Skeletal muscle tissue (tissue), 4 donors: ENCODE results near the gene MEOX2. TPM values are rescaled to one million over a fixed set of nuclear protein-coding genes. Genes with fewer than 3 reads are reported as not detected.

Experiments
- H3K27ac ChIP-seq: one replicate; pipeline ENCODE4 v1.7.0; 2013; ENCODE audit warnings: mild to moderate bottlenecking, low read depth, low read length, inconsistent platforms
- H3K27me3 ChIP-seq, 3 donors: one replicate each; pipeline ENCODE4 v1.7.0; 2013; ENCODE audit warnings: low read length in 3 of 3; ENCODE audit not compliant: control insufficient read depth in 3 of 3, insufficient read depth in 3 of 3
- H3K36me3 ChIP-seq, 3 donors: one replicate each; pipeline ENCODE4 v1.7.0; 2013; ENCODE audit warnings: low read length in 3 of 3; ENCODE audit not compliant: control insufficient read depth in 3 of 3, insufficient read depth in 3 of 3
- H3K4me1 ChIP-seq, 3 donors: one replicate each; pipeline ENCODE4 v1.7.0; 2013; ENCODE audit warnings: low read length in 3 of 3, mild to moderate bottlenecking in 3 of 3; ENCODE audit not compliant: control insufficient read depth in 3 of 3, insufficient read depth in 3 of 3
- H3K4me3 ChIP-seq, 3 donors: one replicate each; pipeline ENCODE4 v1.7.0; 2013; ENCODE audit warnings: low read length in 3 of 3
- H3K9ac ChIP-seq, 3 donors: one replicate each; pipeline ENCODE4 v1.7.0; 2013; ENCODE audit warnings: low read length in 3 of 3, mild to moderate bottlenecking in 3 of 3, moderate library complexity in 2 of 3, low read depth in 1 of 3
- H3K9me3 ChIP-seq, 3 donors: one replicate each; pipeline ENCODE4 v1.7.0; 2013; ENCODE audit warnings: low read length in 3 of 3; ENCODE audit not compliant: control insufficient read depth in 3 of 3
- total RNA-seq: library from RNA; depleted of rRNA; stranded (reverse); fragments of >200 nt; gene quantifications from one replicate; pipeline ENCODE4 v1.2.3, GENCODE V29; 2014
- donor health status: Osteomylitis.

MEOX2 gene
- total RNA-seq, 1 donor from 2014 or later: 44.9 TPM

GRCh38 chr7:15604166-15604565 lies 82.3 kb downstream of the MEOX2 start:
- Histone ChIP-seq H3K36me3 (no peaks in the 10 kb centered on the region), H3K9me3 (no peaks in the 10 kb centered on the region), H3K4me3 (no peak overlapping the region), H3K27me3 (no peaks in the 10 kb centered on the region), H3K27ac (no peak overlapping the region), H3K4me1 (no peaks in the 10 kb centered on the region), H3K9ac (no peak overlapping the region)

DNA sequence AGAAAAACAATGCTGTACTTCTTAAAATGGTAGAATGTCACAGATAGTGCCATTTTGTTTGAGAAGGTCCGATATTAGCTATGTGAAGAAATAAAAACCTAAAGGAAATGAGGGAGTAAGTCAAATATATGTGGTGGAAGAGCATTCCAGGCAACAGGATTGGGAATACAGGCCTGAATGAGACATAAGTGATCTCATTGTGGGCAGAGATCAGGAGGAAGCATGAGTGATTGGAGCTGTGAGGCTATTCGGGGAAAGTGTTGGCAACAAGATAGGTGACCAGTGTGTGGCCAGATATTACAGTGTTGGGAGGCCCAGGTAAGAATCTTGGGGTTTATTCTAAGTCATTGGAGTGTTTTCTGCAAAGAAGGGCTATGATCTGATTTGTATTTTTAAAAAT lies 83.4 kb downstream of the MEOX2 start:
- Histone ChIP-seq H3K36me3 (no peaks in the 10 kb centered on the region), H3K27me3 (no peaks in the 10 kb centered on the region), H3K4me3 (no peak overlapping the region), H3K27ac (no peak overlapping the region), H3K9me3 (no peaks in the 10 kb centered on the region), H3K9ac (no peak overlapping the region), H3K4me1 (no peaks in the 10 kb centered on the region)

DNA sequence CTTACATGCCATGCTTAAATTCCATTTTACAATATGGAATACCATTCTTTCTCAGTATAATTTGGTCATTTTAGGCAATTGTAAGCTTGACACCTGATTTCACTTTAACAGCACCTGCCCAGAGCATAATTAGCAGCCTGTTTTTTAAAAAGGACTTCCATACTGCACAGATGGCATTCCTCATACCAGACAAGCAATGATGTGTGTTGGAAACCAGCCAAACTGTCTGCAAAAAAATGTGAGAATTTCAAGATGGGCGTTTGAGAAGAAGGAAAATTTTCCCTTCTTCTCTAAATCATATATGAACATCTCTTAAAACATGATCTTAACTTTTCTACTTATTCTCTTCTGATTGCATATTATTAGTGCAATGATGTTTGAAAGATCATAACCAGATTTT lies 84.2 kb downstream of the MEOX2 start:
- Histone ChIP-seq H3K9me3 (no peaks in the 10 kb centered on the region), H3K36me3 (no peaks in the 10 kb centered on the region), H3K9ac (no peak overlapping the region), H3K27ac (no peak overlapping the region), H3K4me3 (no peak overlapping the region), H3K4me1 (no peaks in the 10 kb centered on the region), H3K27me3 (no peaks in the 10 kb centered on the region)

- Histone ChIP-seq H3K27ac (no peak overlapping the region), H3K27me3 (no peaks in the 10 kb centered on the region), H3K4me3 (no peak overlapping the region), H3K9me3 (no peaks in the 10 kb centered on the region), H3K36me3 (no peaks in the 10 kb centered on the region), H3K4me1 (no peaks in the 10 kb centered on the region), H3K9ac (no peak overlapping the region)
Observed at GRCh38 chr7:15601175-15601574, 85.3 kb downstream of the MEOX2 start.

GRCh38 chr7:15600298-15600697 lies 86.2 kb downstream of the MEOX2 start:
- H3K36me3 ChIP-seq: no peaks in the 10 kb centered on the region

GRCh38 chr7:15594461-15594860 lies 92.0 kb downstream of the MEOX2 start:
- Histone ChIP-seq H3K36me3 (no peaks in the 10 kb centered on the region), H3K9me3 (peaks cover 0 to 4% (median 0%) of the 10 kb centered on the region in 3 donors), H3K27ac (no peak overlapping the region), H3K4me3 (no peak overlapping the region), H3K27me3 (no peaks in the 10 kb centered on the region), H3K4me1 (no peaks in the 10 kb centered on the region), H3K9ac (no peak overlapping the region)

More at GRCh38 chr7:15600298-15600697, 86.2 kb downstream of the MEOX2 start:
- Histone ChIP-seq H3K9me3 (no peaks in the 10 kb centered on the region), H3K4me1 (no peaks in the 10 kb centered on the region), H3K27me3 (no peaks in the 10 kb centered on the region), H3K27ac (no peak overlapping the region), H3K9ac (no peak overlapping the region), H3K4me3 (no peak overlapping the region)

DNA sequence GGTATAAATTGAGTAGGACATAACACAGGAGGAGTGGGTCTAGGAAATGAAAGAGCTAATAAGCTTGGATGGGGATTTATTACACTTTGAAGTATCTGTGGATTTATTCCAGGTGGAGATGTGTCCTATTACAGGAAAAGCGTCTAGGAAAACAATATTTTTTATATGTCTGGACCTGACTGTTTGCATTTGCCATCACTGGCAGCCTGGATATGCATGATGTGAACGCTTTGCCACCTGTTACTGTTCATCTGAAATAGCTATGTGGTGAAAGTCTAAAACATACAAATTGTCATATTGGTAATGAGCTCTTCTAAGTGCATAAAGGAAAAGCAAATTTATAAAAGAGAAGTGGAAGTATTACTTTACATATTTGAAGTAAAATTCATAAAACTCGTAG lies 93.1 kb downstream of the MEOX2 start:
- Histone ChIP-seq H3K4me3 (no peak overlapping the region), H3K4me1 (no peaks in the 10 kb centered on the region), H3K9ac (no peak overlapping the region)

DNA sequence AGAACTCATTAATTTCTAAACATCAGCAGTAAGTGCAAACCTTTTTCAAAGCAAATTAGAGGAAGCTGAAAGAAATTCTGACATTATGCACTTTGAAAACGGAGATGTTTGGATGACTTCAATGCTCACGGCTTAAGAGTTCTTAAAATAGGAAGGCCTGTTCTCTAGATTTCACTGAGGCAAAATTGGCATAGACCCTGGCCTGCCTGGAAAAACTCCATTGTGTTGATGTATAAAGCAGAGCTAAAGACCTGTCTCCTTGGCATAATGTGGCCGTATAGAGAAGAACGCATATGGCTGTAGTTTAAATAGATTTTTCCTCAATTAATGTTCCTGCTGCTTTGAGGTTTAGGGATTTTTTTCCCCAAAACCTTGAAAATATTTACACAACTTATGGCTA lies 100.2 kb downstream of the MEOX2 start:
- Histone ChIP-seq H3K27ac (no peak overlapping the region), H3K9me3 (peaks cover 0 to 3% (median 3%) of the 10 kb centered on the region in 3 donors), H3K36me3 (no peaks in the 10 kb centered on the region), H3K4me3 (no peak overlapping the region), H3K9ac (no peak overlapping the region), H3K27me3 (no peaks in the 10 kb centered on the region), H3K4me1 (no peaks in the 10 kb centered on the region)

More for the DNA sequence above, 93.1 kb downstream of the MEOX2 start:
- Histone ChIP-seq H3K36me3 (no peaks in the 10 kb centered on the region), H3K9me3 (peaks cover 0 to 4% (median 0%) of the 10 kb centered on the region in 3 donors), H3K27ac (no peak overlapping the region), H3K27me3 (no peaks in the 10 kb centered on the region)

DNA sequence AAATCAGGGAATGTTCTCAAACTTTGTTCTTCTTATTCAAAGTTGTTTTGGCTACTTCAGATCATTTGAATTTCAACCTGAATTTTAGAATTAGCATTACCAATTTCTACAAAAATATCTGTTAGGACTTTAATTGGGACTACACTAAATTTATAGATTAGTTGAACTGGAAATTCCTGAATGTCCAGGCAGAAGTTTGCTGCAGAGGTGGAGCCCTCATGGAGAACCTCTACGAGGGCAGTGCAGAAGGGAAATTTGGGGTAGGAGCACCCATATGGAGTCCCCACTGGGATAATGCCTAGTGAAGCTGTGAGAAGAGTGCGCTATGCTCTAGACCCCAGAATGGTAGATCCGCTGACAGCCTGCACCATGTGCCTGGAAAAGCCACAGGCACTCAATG lies 101.9 kb downstream of the MEOX2 start:
- no peaks in the 10 kb centered on the region for H3K36me3 ChIP-seq
- H3K9ac ChIP-seq: no peak overlapping the region
- no peaks in the 10 kb centered on the region for H3K4me1 ChIP-seq
- no peaks in the 10 kb centered on the region for H3K27me3 ChIP-seq
- H3K9me3 ChIP-seq: peaks cover 0 to 3% (median 3%) of the 10 kb centered on the region in 3 donors
- no peak overlapping the region for H3K27ac ChIP-seq
- no peak overlapping the region for H3K4me3 ChIP-seq

- H3K9me3 ChIP-seq: peaks cover 0 to 3% (median 3%) of the 10 kb centered on the region in 3 donors
- no peak overlapping the region for H3K4me3 ChIP-seq
- H3K27ac ChIP-seq: no peak overlapping the region
- H3K9ac ChIP-seq: no peak overlapping the region
- H3K4me1 ChIP-seq: no peaks in the 10 kb centered on the region
- H3K27me3 ChIP-seq: no peaks in the 10 kb centered on the region
- H3K36me3 ChIP-seq: no peaks in the 10 kb centered on the region
Observed at GRCh38 chr7:15582773-15583172, 103.7 kb downstream of the MEOX2 start.
